Neuron (in vitro differentiated cells): Measurements from ENCODE around the gene AFAP1.

Experiments
- H2AFZ ChIP-seq: one replicate; pipeline ENCODE4 v1.6.1; 2013; ENCODE audit warnings: low read depth, mild to moderate bottlenecking, inconsistent platforms, low read length, moderate library complexity
- H3K27me3 ChIP-seq: one replicate; pipeline ENCODE4 v1.6.1; 2013; ENCODE audit warnings: low read length; ENCODE audit not compliant: insufficient read depth
- H3K36me3 ChIP-seq: one replicate; pipeline ENCODE4 v1.6.1; 2013; ENCODE audit warnings: low read length; ENCODE audit not compliant: insufficient read depth
- H3K4me1 ChIP-seq: one replicate; pipeline ENCODE4 v1.6.1; 2013; ENCODE audit warnings: low read length; ENCODE audit not compliant: insufficient read depth
- H3K4me3 ChIP-seq: 2 replicates; pipeline ENCODE4 v1.5.1; 2013; ENCODE audit warnings: mild to moderate bottlenecking, low read length, moderate library complexity
- H3K9me3 ChIP-seq: one replicate; pipeline ENCODE4 v1.6.1; 2013; ENCODE audit warnings: low read length

Gene AFAP1

GRCh38 chr4:7910263-7910896 lies 29.3 kb downstream of the AFAP1 start:
- no peaks in the 10 kb centered on the region for H3K36me3 ChIP-seq
- no peak overlapping the region for H2AFZ ChIP-seq
- no peak overlapping the region for H3K4me3 ChIP-seq
- H3K4me1 ChIP-seq: peaks cover 22% of the 10 kb centered on the region
- H3K27me3 ChIP-seq: no peaks in the 10 kb centered on the region
- no peaks in the 10 kb centered on the region for H3K9me3 ChIP-seq

DNA sequence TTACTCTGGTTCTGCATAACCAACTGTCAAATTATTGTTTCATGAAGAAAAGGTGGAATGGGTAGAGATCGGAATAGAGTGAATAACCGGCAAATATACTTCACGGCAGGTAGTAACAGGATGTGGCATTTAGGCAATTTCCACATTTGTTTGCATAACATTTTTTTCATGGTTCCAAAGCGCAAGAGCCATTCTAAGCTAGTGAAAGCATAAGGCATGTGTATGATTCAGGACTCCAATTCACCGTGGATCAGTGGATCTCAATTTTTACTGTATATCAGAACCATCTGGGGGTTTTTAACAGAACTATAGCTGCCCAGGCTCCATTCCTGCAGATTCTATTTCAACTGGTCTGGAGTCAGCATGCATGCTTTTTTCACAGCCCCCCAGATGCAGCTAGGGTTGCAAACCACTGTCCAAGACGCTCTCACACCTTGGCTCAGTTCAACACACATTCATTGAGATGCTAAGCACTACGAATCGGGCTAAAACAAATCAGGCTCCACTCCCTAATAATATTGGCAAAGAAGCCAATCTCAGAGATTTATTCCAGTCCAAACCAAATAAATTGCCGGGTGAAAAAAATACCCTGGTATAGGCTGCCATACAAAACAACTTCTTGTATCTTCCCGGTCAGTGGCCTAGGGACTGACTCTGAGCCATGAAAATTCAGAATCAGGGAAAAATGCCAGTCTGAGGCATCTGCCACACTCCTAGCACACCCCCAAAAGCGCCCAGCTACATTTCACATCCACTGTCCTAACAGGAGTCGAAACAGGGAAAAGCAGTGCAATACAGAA lies 30.0 kb downstream of the AFAP1 start:
- H3K27me3 ChIP-seq: no peaks in the 10 kb centered on the region
- no peak overlapping the region for H2AFZ ChIP-seq
- H3K4me1 ChIP-seq: peaks cover 29% of the 10 kb centered on the region
- no peak overlapping the region for H3K4me3 ChIP-seq
- no peaks in the 10 kb centered on the region for H3K9me3 ChIP-seq
- no peaks in the 10 kb centered on the region for H3K36me3 ChIP-seq

DNA sequence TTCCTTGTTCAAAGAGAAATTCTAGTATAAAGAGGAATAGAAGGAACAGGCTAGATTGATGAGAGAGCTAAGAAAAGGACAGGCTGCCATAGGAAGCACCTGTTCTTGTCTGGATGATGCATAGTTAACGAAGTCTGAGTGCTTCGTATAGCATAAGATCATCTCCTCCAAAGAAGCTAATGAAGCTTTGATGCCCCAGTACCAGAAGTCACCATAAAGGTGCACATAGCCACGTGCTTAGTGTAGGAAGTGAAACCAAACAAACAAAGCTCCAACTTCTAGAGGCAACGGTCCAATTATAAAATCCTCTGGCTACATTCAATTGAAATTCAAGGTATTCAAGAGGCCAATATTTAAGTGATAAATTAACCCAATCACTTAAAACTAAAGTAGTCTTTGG lies 31.0 kb downstream of the AFAP1 start:
- H3K9me3 ChIP-seq: no peaks in the 10 kb centered on the region
- no peak overlapping the region for H3K4me3 ChIP-seq
- H3K36me3 ChIP-seq: no peaks in the 10 kb centered on the region
- H3K27me3 ChIP-seq: no peaks in the 10 kb centered on the region
- peaks cover 39% of the 10 kb centered on the region for H3K4me1 ChIP-seq
- no peak overlapping the region for H2AFZ ChIP-seq

- Histone ChIP-seq H3K4me3 (no peak overlapping the region), H3K9me3 (no peaks in the 10 kb centered on the region), H2AFZ (no peak overlapping the region), H3K4me1 (peaks cover 50% of the 10 kb centered on the region), H3K27me3 (no peaks in the 10 kb centered on the region), H3K36me3 (no peaks in the 10 kb centered on the region)
Observed at GRCh38 chr4:7907142-7907541, 32.5 kb downstream of the AFAP1 start.

GRCh38 chr4:7906171-7906701 lies 33.4 kb downstream of the AFAP1 start:
- Histone ChIP-seq H3K36me3 (no peaks in the 10 kb centered on the region), H3K9me3 (no peaks in the 10 kb centered on the region), H3K4me1 (peaks cover 56% of the 10 kb centered on the region), H3K4me3 (no peak overlapping the region), H3K27me3 (no peaks in the 10 kb centered on the region), H2AFZ (no peak overlapping the region)

GRCh38 chr4:7904952-7905915 lies 34.4 kb downstream of the AFAP1 start:
- no peaks in the 10 kb centered on the region for H3K36me3 ChIP-seq
- H2AFZ ChIP-seq: no peak overlapping the region
- H3K27me3 ChIP-seq: no peaks in the 10 kb centered on the region
- peaks cover 58% of the 10 kb centered on the region for H3K4me1 ChIP-seq
- no peak overlapping the region for H3K4me3 ChIP-seq
- no peaks in the 10 kb centered on the region for H3K9me3 ChIP-seq

DNA sequence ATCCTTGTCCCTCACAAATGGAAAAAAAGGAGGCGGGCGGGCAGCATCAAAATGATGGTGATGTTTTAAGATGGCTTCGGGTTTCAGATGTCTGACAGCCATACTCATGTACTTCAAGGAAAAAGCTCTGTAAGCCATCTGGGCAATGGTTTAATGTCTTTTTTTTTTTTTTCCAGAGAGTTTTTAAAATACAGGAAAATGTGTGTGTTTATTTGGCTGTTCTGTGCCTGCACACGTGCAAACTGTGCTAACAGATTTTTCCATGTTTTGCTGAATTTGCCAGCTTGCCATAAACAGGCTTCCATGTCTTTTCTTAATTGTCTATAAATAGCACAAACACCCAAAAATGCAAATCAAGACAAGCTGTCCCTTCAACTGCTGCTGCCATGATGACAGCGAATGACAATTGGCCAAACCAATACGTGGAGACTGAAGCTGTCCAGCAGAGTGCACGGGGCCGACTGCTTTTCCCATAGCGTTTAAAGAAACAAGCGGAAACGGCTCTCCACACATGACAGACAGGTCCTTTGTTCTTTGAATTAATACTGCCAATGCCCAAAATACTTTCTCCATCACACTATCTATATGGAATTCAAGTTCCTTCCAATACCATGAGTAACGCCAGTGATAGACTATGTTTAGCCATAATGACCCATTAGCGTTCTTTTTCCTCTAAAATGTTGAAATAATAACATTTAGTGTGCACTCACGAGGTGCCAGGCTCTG lies 35.7 kb downstream of the AFAP1 start:
- Histone ChIP-seq H2AFZ (no peak overlapping the region), H3K4me3 (no peak overlapping the region), H3K36me3 (no peaks in the 10 kb centered on the region), H3K27me3 (no peaks in the 10 kb centered on the region), H3K9me3 (no peaks in the 10 kb centered on the region), H3K4me1 (peaks cover 70% of the 10 kb centered on the region)

- H3K9me3 ChIP-seq: no peaks in the 10 kb centered on the region
- peaks cover 70% of the 10 kb centered on the region for H3K4me1 ChIP-seq
- no peak overlapping the region for H3K4me3 ChIP-seq
- H3K36me3 ChIP-seq: no peaks in the 10 kb centered on the region
- H2AFZ ChIP-seq: no peak overlapping the region
- no peaks in the 10 kb centered on the region for H3K27me3 ChIP-seq
Observed at GRCh38 chr4:7902826-7903225, 36.8 kb downstream of the AFAP1 start.

DNA sequence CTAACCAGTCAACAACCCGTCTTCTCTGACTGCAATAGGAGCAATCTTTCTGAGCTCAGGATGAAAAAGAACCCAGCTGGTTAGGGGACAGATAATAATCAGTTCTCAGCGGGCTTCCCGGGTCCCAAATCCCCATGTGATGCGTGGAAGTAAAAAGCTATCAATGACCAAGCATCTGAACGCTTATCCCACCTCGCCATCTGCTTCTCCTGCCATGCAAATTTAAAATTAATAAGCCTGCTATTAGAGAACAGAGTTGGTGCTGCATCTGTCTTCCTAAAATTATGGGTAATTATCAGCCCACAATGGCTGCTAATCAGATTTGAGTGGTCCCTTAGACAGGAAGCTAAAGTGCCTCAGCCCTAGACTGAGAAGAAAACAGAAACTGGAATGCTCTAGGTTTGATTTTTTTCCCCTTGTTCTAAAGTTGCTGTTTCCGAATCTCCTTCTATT lies 37.5 kb downstream of the AFAP1 start:
- H3K36me3 ChIP-seq: no peaks in the 10 kb centered on the region
- no peak overlapping the region for H2AFZ ChIP-seq
- H3K4me3 ChIP-seq: no peak overlapping the region
- H3K27me3 ChIP-seq: no peaks in the 10 kb centered on the region
- no peaks in the 10 kb centered on the region for H3K9me3 ChIP-seq
- H3K4me1 ChIP-seq: peaks cover 70% of the 10 kb centered on the region

DNA sequence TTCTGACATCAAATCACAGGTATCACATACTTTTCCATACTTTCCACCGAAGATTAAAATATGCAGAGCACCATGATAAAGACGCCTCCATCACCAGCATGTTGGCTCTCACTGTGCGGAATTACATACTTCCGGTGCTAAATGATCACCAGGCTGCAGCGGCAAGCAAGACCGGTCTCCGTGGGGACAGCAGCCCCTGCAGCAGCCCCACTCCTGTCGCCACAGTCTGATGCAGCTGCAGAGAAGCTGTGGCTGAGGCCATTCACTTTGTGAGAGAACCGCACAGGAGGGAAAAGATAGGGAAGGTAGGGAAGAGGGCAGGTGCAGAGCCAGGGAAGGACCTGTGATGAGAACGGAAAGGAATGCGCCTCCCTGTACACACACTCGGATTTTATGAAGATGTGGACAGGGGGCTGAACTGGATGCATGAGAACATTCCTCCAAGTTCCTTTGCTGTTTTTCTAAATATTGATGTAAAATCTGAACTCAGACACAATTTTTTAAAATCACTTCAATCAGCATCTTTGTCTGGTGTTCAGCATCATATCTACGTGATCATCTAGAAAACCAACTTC lies 38.3 kb downstream of the AFAP1 start:
- Histone ChIP-seq H3K36me3 (no peaks in the 10 kb centered on the region), H3K4me1 (peaks cover 70% of the 10 kb centered on the region), H3K27me3 (no peaks in the 10 kb centered on the region), H3K4me3 (no peak overlapping the region), H2AFZ (no peak overlapping the region), H3K9me3 (no peaks in the 10 kb centered on the region)

- Histone ChIP-seq H3K4me3 (no peak overlapping the region), H3K4me1 (peaks cover 60% of the 10 kb centered on the region), H2AFZ (no peak overlapping the region), H3K36me3 (no peaks in the 10 kb centered on the region), H3K27me3 (no peaks in the 10 kb centered on the region), H3K9me3 (no peaks in the 10 kb centered on the region)
Observed at GRCh38 chr4:7900334-7900909, 39.2 kb downstream of the AFAP1 start.
